SK-N-SH treated with all-trans-retinoic acid at 6 μM for 48 hours (cell line): ENCODE measurements around the gene DLG2.

Source experiments
- ATAC-seq: fragments of 200-7000 bp; cut with Tn5 transposase; 3 replicates; pipeline ENCODE4 v1.9.1; 2020; ENCODE audit warnings: mild to moderate bottlenecking, moderate library complexity
- ARNTL ChIP-seq: fragments of 450-650 bp; formaldehyde crosslinking; IDR thresholded peaks from 2 replicates; pipeline ENCODE4 v1.5.0; 2020; ENCODE audit warnings: low read depth, mild to moderate bottlenecking, moderate library complexity, borderline replicate concordance
- BACH2 ChIP-seq: fragments of 250-450 bp; sonication (Bioruptor Pico); IDR thresholded peaks from 2 replicates; pipeline ENCODE4 v1.9.0; 2021; ENCODE audit warnings: mild to moderate bottlenecking, borderline replicate concordance
- CREB5 ChIP-seq: fragments of 250-450 bp; sonication (Bioruptor Pico); IDR thresholded peaks from 2 replicates; pipeline ENCODE4 v1.5.1; 2020; ENCODE audit warnings: low read depth, mild to moderate bottlenecking, moderate library complexity
- CSDC2 ChIP-seq: fragments of 250-450 bp; sonication (Bioruptor Pico); IDR thresholded peaks from 2 replicates; pipeline ENCODE4 v1.5.0; 2020; ENCODE audit warnings: mild to moderate bottlenecking, moderate library complexity
- CSRNP3 ChIP-seq: fragments of 250-450 bp; sonication (Bioruptor Pico); IDR thresholded peaks from 2 replicates; pipeline ENCODE4 v1.5.1; 2021; ENCODE audit warnings: mild to moderate bottlenecking, moderate library complexity
- GLIS3 ChIP-seq: fragments of 250-450 bp; sonication (Bioruptor Pico); IDR thresholded peaks from 2 replicates; pipeline ENCODE4 v1.5.0; 2020; ENCODE audit warnings: mild to moderate bottlenecking, moderate library complexity
- ISL1 ChIP-seq: fragments of 250-450 bp; sonication (Bioruptor Pico); IDR thresholded peaks from 2 replicates; pipeline ENCODE4 v2.1.2; 2022; ENCODE audit warnings: mild to moderate bottlenecking, moderate library complexity
- OSR1 ChIP-seq: fragments of 250-450 bp; sonication (Bioruptor Pico); IDR thresholded peaks from 2 replicates; pipeline ENCODE4 v1.8.0; 2022; ENCODE audit warnings: moderate library complexity, mild to moderate bottlenecking, inconsistent platforms
- PATZ1 ChIP-seq: fragments of 250-450 bp; sonication (Bioruptor Pico); IDR thresholded peaks from 2 replicates; pipeline ENCODE4 v1.8.0; 2020; ENCODE audit warnings: mild to moderate bottlenecking, moderate library complexity, borderline replicate concordance
- PPARA ChIP-seq: fragments of 250-450 bp; sonication (Bioruptor Pico); IDR thresholded peaks from 2 replicates; pipeline ENCODE4 v1.5.0; 2020; ENCODE audit warnings: mild to moderate bottlenecking, borderline replicate concordance
- RARB ChIP-seq: fragments of 250-450 bp; sonication (Bioruptor Pico); IDR thresholded peaks from 2 replicates; pipeline ENCODE4 v1.8.0; 2021; ENCODE audit warnings: mild to moderate bottlenecking, moderate library complexity
- SNAI2 ChIP-seq: fragments of 250-450 bp; sonication (Bioruptor Pico); IDR thresholded peaks from 2 replicates; pipeline ENCODE4 v1.5.0; 2020; ENCODE audit warnings: mild to moderate bottlenecking, moderate library complexity
- TCF4 ChIP-seq: fragments of 250-450 bp; sonication (Bioruptor Pico); IDR thresholded peaks from 2 replicates; pipeline ENCODE4 v1.8.0; 2021; ENCODE audit warnings: mild to moderate bottlenecking, moderate library complexity, borderline replicate concordance
- TSHZ2 ChIP-seq: fragments of 250-450 bp; sonication (Bioruptor Pico); IDR thresholded peaks from 2 replicates; pipeline ENCODE4 v1.5.0; 2020; ENCODE audit warnings: mild to moderate bottlenecking, moderate library complexity
- ZC3H10 ChIP-seq: fragments of 250-450 bp; sonication (Bioruptor Pico); IDR thresholded peaks from 2 replicates; pipeline ENCODE4 v1.5.1; 2021; ENCODE audit warnings: mild to moderate bottlenecking, moderate library complexity
- ZFP3 ChIP-seq: fragments of 250-450 bp; sonication (Bioruptor Pico); IDR thresholded peaks from 2 replicates; pipeline ENCODE4 v1.5.0; 2020; ENCODE audit warnings: mild to moderate bottlenecking, moderate library complexity
- ZFP30 ChIP-seq: fragments of 450-650 bp; formaldehyde crosslinking; IDR thresholded peaks from 2 replicates; pipeline ENCODE4 v1.5.0; 2022; ENCODE audit warnings: mild to moderate bottlenecking, moderate library complexity
- ZNF565 ChIP-seq: fragments of 450-650 bp; formaldehyde crosslinking; conservative IDR thresholded peaks from 2 replicates; pipeline ENCODE4 v1.5.0; 2020; ENCODE audit warnings: low read depth, mild to moderate bottlenecking, moderate library complexity
- ZNF70 ChIP-seq: fragments of 450-650 bp; formaldehyde crosslinking; IDR thresholded peaks from 2 replicates; pipeline ENCODE4 v1.5.0; 2020; ENCODE audit warnings: mild to moderate bottlenecking, moderate library complexity

The DLG2 gene

GRCh38 chr11:84870486-84870885 lies 756.7 kb downstream of the DLG2 start:
- no peak for ATAC-seq
- TF ChIP-seq SNAI2 (CRISPR knock-in tag) (no peak), ZNF70 (CRISPR knock-in tag) (no peak), TSHZ2 (CRISPR knock-in tag) (no peak), GLIS3 (CRISPR knock-in tag) (no peak), ZFP30 (CRISPR knock-in tag) (no peak), ZFP3 (CRISPR knock-in tag) (no peak), BACH2 (CRISPR knock-in tag) (no peak), ISL1 (no peak), ZNF565 (CRISPR knock-in tag) (no peak), ZC3H10 (CRISPR knock-in tag) (no peak)

- no peak for ATAC-seq
- TF ChIP-seq PATZ1 (CRISPR knock-in tag): no peak
- no peak for TF ChIP-seq CSRNP3 (CRISPR knock-in tag)
- TF ChIP-seq TSHZ2 (CRISPR knock-in tag): no peak
- no peak for TF ChIP-seq PPARA (CRISPR knock-in tag)
- no peak for TF ChIP-seq GLIS3 (CRISPR knock-in tag)
- no peak for TF ChIP-seq ZNF70 (CRISPR knock-in tag)
- TF ChIP-seq RARB: no peak
- TF ChIP-seq SNAI2 (CRISPR knock-in tag): no peak
- TF ChIP-seq ZNF565 (CRISPR knock-in tag): no peak
- TF ChIP-seq TCF4 (CRISPR knock-in tag): no peak
- no peak for TF ChIP-seq ZFP3 (CRISPR knock-in tag)
- TF ChIP-seq BACH2 (CRISPR knock-in tag): no peak
Observed at GRCh38 chr11:84866922-84867321, 760.2 kb downstream of the DLG2 start.

- ATAC-seq: no peak
- TF ChIP-seq SNAI2 (CRISPR knock-in tag) (no peak), CSDC2 (CRISPR knock-in tag) (no peak), PPARA (CRISPR knock-in tag) (no peak), RARB (no peak), CREB5 (CRISPR knock-in tag) (no peak), ARNTL (CRISPR knock-in tag) (no peak), TCF4 (CRISPR knock-in tag) (no peak), CSRNP3 (CRISPR knock-in tag) (no peak), GLIS3 (CRISPR knock-in tag) (no peak), ZC3H10 (CRISPR knock-in tag) (no peak), OSR1 (CRISPR knock-in tag) (no peak), ZNF70 (CRISPR knock-in tag) (no peak), TSHZ2 (CRISPR knock-in tag) (no peak), ZFP3 (CRISPR knock-in tag) (no peak), ZNF565 (CRISPR knock-in tag) (no peak)
Observed at GRCh38 chr11:84865791-84866535, 761.2 kb downstream of the DLG2 start.
